AG08395 (cell line): ENCODE results near the gene USP24.
"Not testable (repeated sequence)": the region's sequence is repeated elsewhere in the genome, so short reads cannot be mapped to it uniquely, and the experiment has no call there.

Experiments used
- DNase-seq: peaks from one replicate; pipeline ENCODE4 v3.0.0; 2012; ENCODE audit warnings: mixed read lengths, low spot score

Gene USP24

DNA sequence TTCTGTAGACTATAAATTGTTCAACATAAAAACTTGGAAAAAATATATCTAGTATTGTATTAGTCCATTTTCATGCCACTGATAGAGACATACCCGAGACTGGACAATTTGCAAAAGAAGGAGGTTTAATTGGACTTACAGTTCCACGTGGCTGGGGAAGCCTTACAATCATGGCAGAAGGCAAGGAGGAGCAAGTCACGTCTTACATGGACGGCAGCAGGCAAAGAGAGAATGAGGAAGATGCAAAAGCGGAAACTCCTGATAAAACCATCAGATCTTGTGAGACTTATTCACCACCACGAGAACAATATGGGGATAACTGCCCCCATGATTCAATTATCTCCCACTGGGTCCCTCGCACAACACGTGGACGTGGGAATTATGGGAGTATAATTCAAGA, 15.4 kb downstream of the USP24 start:
- not testable (repeated sequence) for DNase-seq

GRCh38 chr1:55198044-55198443, 17.1 kb downstream of the USP24 start:
- DNase-seq = no peak

GRCh38 chr1:55197099-55197498, 18.1 kb downstream of the USP24 start:
- DNase-seq = no peak

DNA sequence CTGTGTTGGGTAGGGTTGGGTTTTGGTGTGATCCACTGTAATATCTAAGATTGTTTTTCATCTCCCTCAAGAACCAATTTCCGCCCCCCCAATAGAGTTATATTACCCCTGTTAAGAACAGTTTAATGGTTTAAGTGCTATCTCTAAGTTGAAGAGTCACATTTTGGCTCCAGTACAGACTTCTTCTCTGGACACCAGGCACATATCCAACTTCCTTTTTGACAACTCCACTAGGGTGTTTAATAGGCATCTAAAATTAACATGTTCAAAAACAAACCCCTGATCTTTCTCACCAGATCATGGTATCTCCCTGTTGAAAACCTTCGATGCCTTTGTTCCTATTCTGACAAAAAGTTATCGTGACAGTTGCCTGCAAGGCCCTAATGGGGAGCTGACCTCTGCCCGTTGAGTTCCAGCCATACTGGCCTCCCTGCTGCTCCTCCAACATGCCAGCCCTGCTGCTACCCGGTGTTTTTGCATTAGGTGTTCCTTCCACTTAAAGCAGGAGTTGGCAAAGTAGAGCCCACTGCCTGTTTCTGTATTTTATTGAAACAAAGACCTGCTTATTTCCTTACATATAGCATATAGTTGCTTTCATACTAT, 18.6 kb downstream of the USP24 start:
- no peak for DNase-seq

GRCh38 chr1:55195521-55196233, 19.5 kb downstream of the USP24 start:
- DNase-seq = no peak

DNA sequence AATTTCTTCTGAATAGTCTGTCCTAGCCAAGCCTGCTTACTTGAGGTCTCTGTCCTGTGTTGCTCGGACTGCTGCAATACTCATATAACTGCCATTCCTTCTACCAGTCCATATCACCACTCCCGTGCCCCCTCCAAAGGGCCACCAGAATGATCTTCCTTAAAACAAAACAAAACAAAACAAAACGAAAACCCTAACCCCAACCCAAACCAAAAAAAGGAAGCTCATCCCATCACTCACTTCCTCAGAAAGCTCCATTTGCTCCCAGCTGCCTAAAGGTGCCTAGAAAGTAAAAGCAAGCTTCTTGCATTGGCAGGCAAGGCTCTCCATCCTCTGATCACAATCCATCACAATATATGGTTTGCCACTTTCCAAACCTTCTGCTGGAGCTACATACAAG, 20.3 kb downstream of the USP24 start:
- DNase-seq = no peak

DNA sequence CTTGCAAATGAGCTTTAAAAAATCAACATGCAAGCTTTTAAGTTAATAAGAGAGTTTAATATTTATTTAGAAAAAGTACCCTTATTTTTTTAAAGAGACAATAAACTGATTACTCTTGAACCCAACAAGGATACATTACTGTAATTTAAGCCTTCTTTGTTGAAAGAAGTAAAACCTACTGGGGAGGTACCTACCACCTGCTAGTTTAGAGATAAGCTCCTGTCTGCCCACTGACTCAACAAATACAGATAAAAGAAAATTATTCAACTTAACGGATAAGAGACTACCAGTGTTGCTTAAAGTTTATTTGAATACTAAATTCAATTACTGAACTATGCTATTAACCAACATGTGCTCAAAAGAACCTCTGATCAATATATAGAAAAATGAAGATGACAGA, 23.1 kb downstream of the USP24 start:
- no peak for DNase-seq

GRCh38 chr1:55191219-55191952, 23.8 kb downstream of the USP24 start:
- DNase-seq = not testable (repeated sequence)

GRCh38 chr1:55190109-55190508, 25.1 kb downstream of the USP24 start:
- no peak for DNase-seq

DNA sequence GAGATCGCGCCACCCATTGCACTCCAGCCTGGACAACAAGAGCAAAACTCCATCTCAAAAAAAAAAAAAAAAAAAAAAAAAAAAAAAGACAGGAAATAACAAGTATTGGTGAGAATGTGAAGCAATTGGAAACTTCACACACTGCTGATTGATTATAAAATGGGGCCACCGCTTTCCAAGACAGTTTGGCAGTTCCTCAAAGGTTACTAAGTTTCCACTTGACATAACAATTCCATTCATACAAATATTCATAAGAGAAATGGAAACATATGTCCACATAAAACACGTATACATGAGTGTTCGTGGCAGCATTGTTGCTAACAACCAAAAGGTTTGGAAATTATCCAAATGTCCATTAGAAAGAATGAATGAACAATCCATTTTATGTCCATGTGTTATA, 26.3 kb downstream of the USP24 start:
- DNase-seq = no peak

DNA sequence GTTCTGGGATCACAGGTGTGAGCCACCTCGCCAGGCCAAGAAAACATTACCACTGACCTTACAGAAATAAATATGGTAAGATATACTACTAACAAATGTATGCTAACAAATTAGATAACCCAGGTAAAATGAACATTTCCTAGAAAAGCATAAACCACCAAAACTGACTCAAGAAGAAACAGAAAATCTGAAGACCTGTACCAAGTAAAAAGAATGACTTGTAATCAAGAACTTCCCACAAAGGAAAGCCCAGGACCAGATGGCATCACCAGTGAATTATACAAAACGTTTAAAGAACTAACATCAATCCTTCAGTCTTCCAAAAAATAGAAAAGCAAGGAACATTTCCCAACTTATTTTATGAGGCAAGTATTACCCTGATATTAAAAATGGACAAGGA, 29.3 kb downstream of the USP24 start:
- no peak for DNase-seq

DNA sequence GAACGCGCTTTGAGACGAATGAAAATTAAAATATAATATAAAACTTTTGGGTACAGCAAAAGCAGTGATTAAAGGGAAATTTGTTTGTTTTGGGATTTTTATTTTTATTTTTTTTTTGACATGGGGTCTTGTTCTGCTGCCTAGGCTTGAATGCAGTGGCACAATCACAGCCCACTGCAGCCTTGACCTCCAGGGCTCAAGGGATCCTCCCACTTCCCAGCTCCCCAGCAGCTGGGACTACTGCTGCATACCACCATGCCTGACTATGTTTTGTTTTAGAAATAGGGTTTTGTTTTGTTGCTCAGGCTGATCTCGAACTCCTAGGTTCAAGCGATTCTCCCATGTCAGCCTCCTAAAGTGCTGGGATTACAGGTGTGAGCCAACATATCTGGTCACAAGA, 30.3 kb downstream of the USP24 start:
- no peak for DNase-seq

DNA sequence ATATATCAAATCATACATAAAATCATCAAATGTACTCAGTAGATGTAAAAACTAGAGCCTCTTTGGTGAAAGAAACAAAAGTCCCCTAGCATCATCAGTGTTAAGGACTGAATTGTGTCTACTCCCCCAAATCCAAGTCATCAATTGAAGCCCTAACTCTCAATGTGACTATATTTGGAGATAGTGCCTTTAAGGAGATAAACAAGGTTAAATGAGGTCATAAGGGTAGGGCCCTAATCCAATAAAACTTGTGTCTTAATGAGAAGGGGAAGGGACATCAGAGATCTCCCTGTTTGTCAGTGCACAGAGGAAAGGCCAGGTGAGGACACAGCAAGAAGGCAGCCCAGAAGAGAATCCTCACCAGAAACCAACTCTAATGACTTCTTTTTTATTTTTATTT, 33.5 kb downstream of the USP24 start:
- DNase-seq = no peak

DNA sequence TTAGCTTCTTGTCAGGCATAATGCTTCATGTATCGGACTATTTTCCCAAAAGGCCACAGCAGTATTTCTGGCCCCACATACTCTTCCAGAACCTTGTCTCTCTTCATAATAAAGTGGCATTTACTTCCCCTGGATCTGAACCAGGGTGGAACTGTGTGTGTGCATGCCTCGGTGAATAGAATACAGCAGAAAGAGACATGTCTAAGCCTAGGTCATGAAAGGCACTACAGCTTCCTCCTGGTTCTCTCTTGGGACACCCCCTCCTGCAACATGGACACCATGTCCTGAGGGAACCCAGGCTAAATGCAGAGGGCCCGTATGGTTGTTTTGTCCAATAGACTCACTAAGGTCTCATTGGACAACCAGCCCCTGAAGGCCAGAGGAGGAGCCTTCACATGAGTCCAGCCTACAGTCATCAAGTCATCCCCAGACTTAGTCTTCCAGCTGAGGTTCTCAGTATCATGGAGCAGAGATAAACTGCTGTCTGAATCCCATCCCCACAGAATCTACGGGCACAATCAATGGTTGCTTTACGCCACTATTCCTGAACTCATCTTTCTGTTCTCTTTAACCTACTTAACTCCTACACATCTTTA, 35.0 kb downstream of the USP24 start:
- no peak for DNase-seq

DNA sequence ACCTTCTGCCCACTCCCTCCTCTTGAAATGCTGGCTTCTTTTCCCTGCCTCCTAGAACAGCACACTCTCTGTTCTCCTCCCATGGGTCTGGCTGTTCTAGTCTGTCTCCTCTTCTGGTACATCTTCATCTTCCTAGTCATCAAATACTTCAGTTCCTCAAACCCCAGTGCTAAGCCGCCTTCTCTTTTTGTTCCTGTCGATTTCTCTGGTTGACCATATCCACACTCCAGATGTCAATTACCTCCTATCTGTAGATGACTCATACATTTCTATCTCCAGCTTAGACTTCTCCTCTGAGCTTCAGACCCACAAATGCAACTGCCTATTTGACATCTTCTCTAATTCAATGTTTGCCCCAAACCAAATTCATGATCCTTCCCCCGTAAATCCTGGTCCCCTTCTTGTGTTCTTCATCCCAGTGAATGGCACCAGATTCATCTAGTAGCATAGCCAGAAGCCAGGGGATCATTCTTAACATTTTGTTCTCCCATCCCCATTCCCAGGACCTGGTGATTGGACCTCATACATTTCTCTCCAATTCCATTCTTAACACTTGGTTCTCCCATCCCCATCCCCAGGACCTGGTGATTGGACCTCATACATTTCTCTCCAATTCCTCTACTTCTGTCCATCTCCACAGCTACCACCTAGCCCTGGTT, 35.9 kb downstream of the USP24 start:
- DNase-seq = peak; percentile 4

- no peak for DNase-seq
Measured at GRCh38 chr1:55172687-55173086, 42.5 kb downstream of the USP24 start.

- no peak for DNase-seq
Measured at GRCh38 chr1:55172272-55172671, 42.9 kb downstream of the USP24 start.

DNA sequence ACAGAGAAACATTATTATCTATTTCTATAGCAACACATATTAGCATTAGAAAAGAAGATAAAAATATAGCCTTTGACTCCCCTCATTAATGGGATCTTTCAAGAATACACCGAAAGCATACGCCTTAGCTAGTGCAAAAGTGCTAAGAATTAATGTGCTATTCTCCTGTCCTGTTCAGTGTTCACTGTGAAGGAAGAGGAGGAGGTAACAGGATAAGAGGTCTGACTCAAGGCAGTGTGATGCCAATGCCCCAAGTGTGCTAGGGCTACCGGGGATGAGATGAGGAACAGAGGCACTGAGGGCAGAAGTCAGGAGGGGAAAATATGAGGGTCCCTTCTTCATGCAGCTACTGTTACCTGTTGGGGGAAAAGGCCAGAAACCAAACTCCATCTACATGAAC, 43.5 kb downstream of the USP24 start:
- no peak for DNase-seq

GRCh38 chr1:55170426-55170825, 44.7 kb downstream of the USP24 start:
- no peak for DNase-seq

GRCh38 chr1:55169126-55169525, 46.0 kb downstream of the USP24 start:
- no peak for DNase-seq

DNA sequence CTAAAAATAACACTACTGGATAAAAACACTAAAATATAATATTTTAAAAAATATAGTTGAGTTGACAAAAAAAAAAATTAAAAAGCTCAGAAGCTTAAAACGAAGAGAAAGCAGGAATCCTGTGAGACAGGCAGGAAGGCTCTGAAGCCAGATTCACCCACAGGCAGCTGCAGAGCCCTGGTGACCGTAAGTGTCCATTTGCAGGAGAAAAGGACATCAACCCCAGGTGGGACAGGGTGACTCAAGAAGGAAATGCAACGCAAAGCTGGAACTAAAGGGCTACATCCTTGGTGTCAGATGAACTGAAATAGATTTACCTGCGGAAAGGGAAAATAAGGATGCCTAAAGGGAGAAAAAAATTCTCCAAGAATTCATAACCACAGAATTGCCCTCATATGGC, 46.8 kb downstream of the USP24 start:
- no peak for DNase-seq

DNA sequence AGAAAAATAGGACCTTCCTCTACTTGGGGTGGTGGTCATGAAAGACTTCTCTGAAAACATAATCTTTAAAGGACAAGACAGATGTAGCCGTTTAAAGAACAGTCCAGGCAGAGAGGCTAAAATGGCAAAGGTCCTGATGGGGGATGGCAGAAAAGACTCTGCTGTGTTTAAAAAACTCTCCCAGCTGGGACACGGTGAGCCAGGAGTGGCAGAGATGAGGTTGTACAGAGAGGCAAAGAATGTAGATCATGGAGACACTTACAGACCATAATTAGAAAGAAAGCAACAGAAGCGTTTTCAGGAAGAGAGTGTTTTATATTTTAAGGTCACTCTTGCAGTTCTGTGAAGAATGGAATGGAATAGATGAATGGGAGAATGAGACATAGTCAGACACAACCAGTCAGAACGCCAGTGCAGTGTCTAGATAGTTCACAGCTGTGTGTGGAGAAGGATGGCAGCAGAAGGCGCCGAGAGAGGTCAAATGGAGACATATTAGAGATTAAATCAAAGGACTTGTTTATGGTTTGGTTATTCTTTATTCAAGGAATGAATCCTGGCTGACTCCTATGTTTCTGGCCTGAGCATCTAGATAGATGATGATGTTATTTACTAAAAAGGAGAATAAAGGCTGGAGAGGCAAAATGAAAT, 47.8 kb downstream of the USP24 start:
- DNase-seq = no peak
